GM12801 (cell line): ENCODE results near the gene ACACA.

Experiments used
- TF ChIP-seq, protein P1 (sequence below): IDR thresholded peaks from one replicate; pipeline ENCODE4 v1.5.1; 2011; ENCODE audit warnings: control low read depth; ENCODE audit not compliant: insufficient read length; ENCODE audit errors: extremely low read depth

ACACA gene

GRCh38 chr17:37082311-37082860, 324.2 kb downstream of the ACACA start:
- TF ChIP-seq, protein P1, sequence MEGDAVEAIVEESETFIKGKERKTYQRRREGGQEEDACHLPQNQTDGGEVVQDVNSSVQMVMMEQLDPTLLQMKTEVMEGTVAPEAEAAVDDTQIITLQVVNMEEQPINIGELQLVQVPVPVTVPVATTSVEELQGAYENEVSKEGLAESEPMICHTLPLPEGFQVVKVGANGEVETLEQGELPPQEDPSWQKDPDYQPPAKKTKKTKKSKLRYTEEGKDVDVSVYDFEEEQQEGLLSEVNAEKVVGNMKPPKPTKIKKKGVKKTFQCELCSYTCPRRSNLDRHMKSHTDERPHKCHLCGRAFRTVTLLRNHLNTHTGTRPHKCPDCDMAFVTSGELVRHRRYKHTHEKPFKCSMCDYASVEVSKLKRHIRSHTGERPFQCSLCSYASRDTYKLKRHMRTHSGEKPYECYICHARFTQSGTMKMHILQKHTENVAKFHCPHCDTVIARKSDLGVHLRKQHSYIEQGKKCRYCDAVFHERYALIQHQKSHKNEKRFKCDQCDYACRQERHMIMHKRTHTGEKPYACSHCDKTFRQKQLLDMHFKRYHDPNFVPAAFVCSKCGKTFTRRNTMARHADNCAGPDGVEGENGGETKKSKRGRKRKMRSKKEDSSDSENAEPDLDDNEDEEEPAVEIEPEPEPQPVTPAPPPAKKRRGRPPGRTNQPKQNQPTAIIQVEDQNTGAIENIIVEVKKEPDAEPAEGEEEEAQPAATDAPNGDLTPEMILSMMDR, result no peak

GRCh38 chr17:37081287-37081686, 325.3 kb downstream of the ACACA start:
- TF ChIP-seq, protein P1, result no peak

- TF ChIP-seq, protein P1, result no peak
Observed at GRCh38 chr17:37079735-37080134, 326.9 kb downstream of the ACACA start.

DNA sequence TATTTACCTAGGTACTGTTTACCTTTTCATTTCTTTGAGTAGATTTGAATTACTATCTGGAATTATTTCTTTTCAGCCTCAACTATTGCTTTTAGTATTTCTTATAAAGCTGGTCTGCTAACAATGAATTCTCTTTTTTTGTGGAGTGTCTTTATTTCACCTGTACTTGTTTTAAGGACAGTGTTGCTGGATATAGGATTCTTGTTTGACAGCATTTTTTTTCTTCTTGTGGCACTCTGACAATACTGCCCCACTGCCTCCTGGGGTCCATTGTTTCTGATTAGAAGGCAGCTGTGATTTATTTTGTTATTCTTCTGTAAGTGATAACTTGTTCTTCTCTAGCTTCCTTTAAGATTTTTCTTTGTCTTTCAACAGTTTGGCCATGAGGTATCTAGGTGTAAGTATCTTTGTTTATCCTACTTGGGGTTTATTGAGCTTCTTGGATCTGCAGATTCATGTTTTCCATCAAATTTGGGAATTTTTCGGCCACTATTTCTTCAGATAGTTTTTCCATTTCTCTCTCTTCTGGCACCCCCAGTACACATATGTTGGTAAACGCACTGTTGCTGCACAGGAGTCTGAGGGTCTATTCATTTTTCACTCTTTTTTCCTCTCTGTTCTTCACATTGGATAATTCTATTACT, 327.4 kb downstream of the ACACA start:
- TF ChIP-seq, protein P1, result no peak

- TF ChIP-seq, protein P1, result no peak
Observed at GRCh38 chr17:37069087-37069486, 337.5 kb downstream of the ACACA start.

DNA sequence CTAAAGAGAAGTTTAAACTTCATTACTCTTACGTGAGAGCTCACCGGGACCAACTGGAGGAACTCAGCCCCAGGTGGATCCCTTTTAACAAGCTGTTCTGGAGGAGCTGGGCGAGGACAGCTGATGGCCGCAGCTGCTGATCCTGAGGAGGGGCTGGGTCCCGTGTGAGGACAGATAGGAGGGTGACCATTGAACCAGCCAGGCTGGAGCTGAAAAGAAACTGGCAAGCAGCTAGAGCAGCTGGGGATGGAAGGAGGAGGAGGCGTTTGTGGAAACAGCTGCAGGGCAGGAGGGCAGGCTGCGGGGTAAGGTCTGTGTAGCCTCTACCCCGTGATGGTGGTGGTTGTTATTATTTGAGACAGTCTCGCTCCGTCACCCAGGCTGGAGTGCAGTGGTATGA, 338.4 kb downstream of the ACACA start:
- TF ChIP-seq, protein P1, result no peak

GRCh38 chr17:37067555-37068111, 339.0 kb downstream of the ACACA start:
- TF ChIP-seq, protein P1, result no peak
